ENCODE data around the gene RFX2. TPM values are rescaled to one million over a fixed set of nuclear protein-coding genes. Genes with fewer than 3 reads are reported as not detected.
"Not testable (repeated sequence)": the region's sequence is repeated elsewhere in the genome, so short reads cannot be mapped to it uniquely, and the experiment has no call there.

RFX2 gene
- total RNA-seq, 2 donors from 2014 or later = 6.6 to 11.0 TPM

GRCh38 chr19:5988517-5989387, 121.5 kb downstream of the RFX2 start:
- peaks cover 7% of the 10 kb centered on the region for H3K27me3 Mint-ChIP-seq (ENCODE audit: insufficient read depth)
- Histone ChIP-seq H3K9ac (ENCODE audit: extremely low read depth, low read length, poor library complexity, severe bottlenecking) (no peak overlapping the region), H3K4me1 (ENCODE audit: control insufficient read depth, insufficient read depth, low read length) (no peaks in the 10 kb centered on the region), H3K27me3 (ENCODE audit: control insufficient read depth, insufficient read depth, low read length, poor library complexity, severe bottlenecking) (no peaks in the 10 kb centered on the region), H3K36me3 (ENCODE audit: control insufficient read depth, insufficient read depth, low read length) (no peaks in the 10 kb centered on the region), H3K27ac (ENCODE audit: low read depth, low read length) (no peak overlapping the region), H3K4me3 (ENCODE audit: low read length) (no peak overlapping the region), H3K9me3 (ENCODE audit: control insufficient read depth, low read length) (no peaks in the 10 kb centered on the region)
- no peak overlapping the region for H3K4me3 Mint-ChIP-seq
- no peaks in the 10 kb centered on the region for H3K36me3 Mint-ChIP-seq (ENCODE audit: low read depth)
- no peak overlapping the region for H3K27ac Mint-ChIP-seq
- H3K4me1 Mint-ChIP-seq = peaks cover 6% of the 10 kb centered on the region
- WGBS, 2 experiments (ENCODE audit: insufficient coverage in 1 of 2, insufficient read length in 1 of 2) = 88% methylated on average over 5 to 8 of the region's 8 CpGs
- H3K9me3 Mint-ChIP-seq = peaks cover 5% of the 10 kb centered on the region
- DNase-seq = no peak
- no peak for TF ChIP-seq CTCF (conservative IDR thresholded peaks at IDR 0.05)

DNA sequence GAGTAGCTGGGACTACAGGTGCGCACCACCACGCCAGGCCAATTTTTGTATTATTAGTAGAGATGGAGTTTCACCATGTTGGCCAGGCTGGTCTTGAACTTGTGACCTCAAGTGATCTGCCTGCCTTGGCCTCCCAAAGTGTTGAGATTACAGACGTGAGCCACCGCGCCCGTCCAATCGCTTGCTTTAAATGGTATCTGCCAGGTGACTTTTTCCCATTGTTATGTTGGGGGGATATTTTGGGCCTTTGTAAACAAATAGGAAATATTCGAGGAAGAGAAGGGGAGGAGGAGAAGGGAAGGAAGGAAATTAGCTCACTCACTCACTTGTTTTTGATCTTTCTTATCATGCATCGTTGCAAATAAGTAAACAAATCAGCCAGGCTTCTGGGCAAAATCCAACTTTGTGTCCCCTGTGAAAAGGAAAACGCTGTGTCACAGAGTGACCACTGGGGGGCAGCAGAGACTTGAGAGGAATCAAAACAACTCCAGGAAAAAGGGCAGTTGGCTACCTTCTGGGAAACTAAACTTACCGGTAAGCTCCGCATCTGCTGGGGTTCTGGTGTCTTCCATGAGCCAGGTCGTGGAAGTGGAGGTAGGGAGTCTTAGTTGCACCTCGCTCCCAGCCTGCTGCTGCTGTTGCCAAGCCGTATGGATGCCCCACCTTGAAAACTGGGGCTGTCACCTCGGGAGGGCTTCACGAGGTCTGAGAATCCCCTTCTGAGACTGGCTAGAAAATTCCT, 123.1 kb downstream of the RFX2 start:
- H3K27ac ChIP-seq (ENCODE audit: low read depth, low read length) = no peak overlapping the region
- peak; percentile 91 for DNase-seq
- no peaks in the 10 kb centered on the region for H3K36me3 ChIP-seq (ENCODE audit: control insufficient read depth, insufficient read depth, low read length)
- H3K4me3 ChIP-seq (ENCODE audit: low read length) = no peak overlapping the region
- TF ChIP-seq CTCF (conservative IDR thresholded peaks at IDR 0.05) = peak; percentile 94
- no peak overlapping the region for H3K27ac Mint-ChIP-seq
- no peak overlapping the region for H3K4me3 Mint-ChIP-seq
- peaks cover 5% of the 10 kb centered on the region for H3K9me3 Mint-ChIP-seq
- H3K36me3 Mint-ChIP-seq (ENCODE audit: low read depth) = no peaks in the 10 kb centered on the region
- H3K27me3 ChIP-seq (ENCODE audit: control insufficient read depth, insufficient read depth, low read length, poor library complexity, severe bottlenecking) = no peaks in the 10 kb centered on the region
- peaks cover 7% of the 10 kb centered on the region for H3K27me3 Mint-ChIP-seq (ENCODE audit: insufficient read depth)
- WGBS, 2 experiments (ENCODE audit: insufficient coverage in 1 of 2, insufficient read length in 1 of 2) = 44 to 45% methylated on average over 6 to 17 of the region's 17 CpGs
- H3K4me1 ChIP-seq (ENCODE audit: control insufficient read depth, insufficient read depth, low read length) = no peaks in the 10 kb centered on the region
- H3K9ac ChIP-seq (ENCODE audit: extremely low read depth, low read length, poor library complexity, severe bottlenecking) = no peak overlapping the region
- H3K4me1 Mint-ChIP-seq = peaks cover 6% of the 10 kb centered on the region
- no peaks in the 10 kb centered on the region for H3K9me3 ChIP-seq (ENCODE audit: control insufficient read depth, low read length)

DNA sequence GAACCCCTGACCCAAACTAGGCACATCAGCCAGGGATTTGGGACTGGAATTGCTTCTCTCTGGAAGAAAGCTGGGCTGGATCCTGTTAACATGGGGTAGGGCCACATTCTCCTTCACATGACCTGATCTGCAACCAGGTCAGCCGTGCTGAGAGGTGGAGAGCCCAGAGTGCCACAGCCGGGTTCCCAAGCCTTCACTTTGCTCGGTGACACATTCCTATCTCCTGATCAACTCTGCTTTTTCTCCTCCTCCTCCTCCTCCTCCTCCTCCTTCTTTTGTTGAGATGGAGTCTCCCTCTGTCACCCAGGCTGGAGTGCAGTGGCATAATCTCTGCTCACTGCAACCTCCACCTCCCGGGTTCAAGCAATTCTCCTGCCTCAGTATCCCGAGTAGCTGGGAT, 124.5 kb downstream of the RFX2 start:
- H3K9me3 ChIP-seq (ENCODE audit: control insufficient read depth, low read length); H3K27ac ChIP-seq (ENCODE audit: low read depth, low read length); H3K36me3 ChIP-seq (ENCODE audit: control insufficient read depth, insufficient read depth, low read length); H3K9ac ChIP-seq (ENCODE audit: extremely low read depth, low read length, poor library complexity, severe bottlenecking); H3K4me3 ChIP-seq (ENCODE audit: low read length); H3K4me3 Mint-ChIP-seq; H3K27me3 Mint-ChIP-seq (ENCODE audit: insufficient read depth); DNase-seq; H3K27me3 ChIP-seq (ENCODE audit: control insufficient read depth, insufficient read depth, low read length, poor library complexity, severe bottlenecking); H3K4me1 Mint-ChIP-seq; H3K27ac Mint-ChIP-seq; H3K36me3 Mint-ChIP-seq (ENCODE audit: low read depth); H3K4me1 ChIP-seq (ENCODE audit: control insufficient read depth, insufficient read depth, low read length); H3K9me3 Mint-ChIP-seq: not testable (repeated sequence)
- 83 to 93% methylated on average over 1 to 5 of the region's 5 CpGs for WGBS, 2 experiments (ENCODE audit: insufficient coverage in 1 of 2, insufficient read length in 1 of 2)

All from endodermal cell (in vitro differentiated cells).